ENCODE data around the gene DNAH12.

Gene DNAH12

GRCh38 chr3:57298041-57298440 is 246.1 kb downstream of the DNAH12 start:
- no peak for DNase-seq

GRCh38 chr3:57292897-57293526 is 251.1 kb downstream of the DNAH12 start:
- DNase-seq, result no peak

GRCh38 chr3:57292159-57292896 is 251.8 kb downstream of the DNAH12 start, which contains the start of gene ASB14:
ASB14 (minus strand) TSS chr3:57292685; CDS start chr3:57292033, 652 bp downstream.
- DNase-seq, result no peak

GRCh38 chr3:57288403-57288802 is 255.7 kb downstream of the DNAH12 start:
- no peak for DNase-seq

- DNase-seq, result no peak
Measured at GRCh38 chr3:57287205-57287604, 256.9 kb downstream of the DNAH12 start.

- DNase-seq, result no peak
Measured at GRCh38 chr3:57283334-57283733, 260.8 kb downstream of the DNAH12 start.

GRCh38 chr3:57281715-57282114 is 262.4 kb downstream of the DNAH12 start:
- DNase-seq, result no peak

GRCh38 chr3:57279685-57280084 is 264.5 kb downstream of the DNAH12 start:
- DNase-seq, result no peak

GRCh38 chr3:57278237-57278636 is 265.9 kb downstream of the DNAH12 start:
- no peak for DNase-seq

GRCh38 chr3:57275393-57275792 is 268.8 kb downstream of the DNAH12 start:
- DNase-seq, result no peak

GRCh38 chr3:57274845-57275244 is 269.3 kb downstream of the DNAH12 start:
- no peak for DNase-seq

- no peak for DNase-seq
Measured at GRCh38 chr3:57268416-57268815, 275.7 kb downstream of the DNAH12 start.

- DNase-seq, result no peak
Measured at GRCh38 chr3:57261929-57262328, 282.2 kb downstream of the DNAH12 start.

GRCh38 chr3:57261119-57261518 is 283.0 kb downstream of the DNAH12 start:
- no peak for DNase-seq

GRCh38 chr3:57257678-57258077 is 286.5 kb downstream of the DNAH12 start:
- DNase-seq, result no peak

- DNase-seq, result no peak
Measured at GRCh38 chr3:57256844-57257243, 287.3 kb downstream of the DNAH12 start.

GRCh38 chr3:57252404-57252803 is 291.7 kb downstream of the DNAH12 start:
- no peak for DNase-seq

- no peak for DNase-seq
Measured at GRCh38 chr3:57244946-57245345, 299.2 kb downstream of the DNAH12 start.
